Measurements from ENCODE around the gene APOBEC3A.

The APOBEC3A gene

DNA sequence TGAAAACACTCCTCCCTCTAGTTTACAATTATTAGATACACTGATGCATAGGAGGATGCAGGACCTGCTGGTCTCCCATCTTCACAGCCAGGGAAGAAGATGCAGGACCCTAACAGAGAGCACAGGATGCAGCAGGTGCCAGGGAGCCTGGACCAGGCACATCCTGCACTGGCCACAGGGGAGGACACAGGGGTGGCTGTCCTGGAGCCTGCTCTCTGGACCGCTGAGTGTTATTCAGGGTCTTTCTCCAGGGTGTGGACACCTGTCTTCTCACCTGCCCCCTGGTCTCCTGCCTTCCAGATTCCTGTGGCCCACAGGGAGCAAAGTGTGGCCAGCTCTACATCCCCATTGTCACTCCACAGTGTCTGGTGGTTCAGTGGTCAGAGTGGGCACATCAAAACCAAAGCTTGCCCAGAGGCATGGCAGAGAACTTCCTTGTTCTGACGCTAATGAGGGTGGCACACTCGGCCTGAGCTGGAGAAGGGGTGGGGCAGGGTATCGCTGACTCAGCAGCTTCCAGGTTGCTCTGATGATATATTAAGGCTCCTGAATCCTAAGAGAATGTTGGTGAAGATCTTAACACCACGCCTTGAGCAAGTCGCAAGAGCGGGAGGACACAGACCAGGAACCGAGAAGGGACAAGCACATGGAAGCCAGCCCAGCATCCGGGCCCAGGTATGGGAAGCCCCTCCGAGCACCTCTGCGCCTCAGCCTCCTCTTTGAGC, at the start of gene APOBEC3A:
APOBEC3A (plus strand) TSS at position 564 of the 725 bp plus-strand sequence; CDS start at position 647, 83 bp downstream.
- ChIA-PET CTCF (no interaction called here), POLR2A (no interaction called here)
- DNase-seq (ENCODE audit: low read depth, low spot score), result no peak
- TF ChIP-seq, protein P1, sequence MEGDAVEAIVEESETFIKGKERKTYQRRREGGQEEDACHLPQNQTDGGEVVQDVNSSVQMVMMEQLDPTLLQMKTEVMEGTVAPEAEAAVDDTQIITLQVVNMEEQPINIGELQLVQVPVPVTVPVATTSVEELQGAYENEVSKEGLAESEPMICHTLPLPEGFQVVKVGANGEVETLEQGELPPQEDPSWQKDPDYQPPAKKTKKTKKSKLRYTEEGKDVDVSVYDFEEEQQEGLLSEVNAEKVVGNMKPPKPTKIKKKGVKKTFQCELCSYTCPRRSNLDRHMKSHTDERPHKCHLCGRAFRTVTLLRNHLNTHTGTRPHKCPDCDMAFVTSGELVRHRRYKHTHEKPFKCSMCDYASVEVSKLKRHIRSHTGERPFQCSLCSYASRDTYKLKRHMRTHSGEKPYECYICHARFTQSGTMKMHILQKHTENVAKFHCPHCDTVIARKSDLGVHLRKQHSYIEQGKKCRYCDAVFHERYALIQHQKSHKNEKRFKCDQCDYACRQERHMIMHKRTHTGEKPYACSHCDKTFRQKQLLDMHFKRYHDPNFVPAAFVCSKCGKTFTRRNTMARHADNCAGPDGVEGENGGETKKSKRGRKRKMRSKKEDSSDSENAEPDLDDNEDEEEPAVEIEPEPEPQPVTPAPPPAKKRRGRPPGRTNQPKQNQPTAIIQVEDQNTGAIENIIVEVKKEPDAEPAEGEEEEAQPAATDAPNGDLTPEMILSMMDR (IDR thresholded peaks at IDR 0.05; ENCODE audit: insufficient read depth, low read length, missing control alignments), result no peak
- H3K4me3 ChIP-seq (ENCODE audit: low read depth, low read length), result no peak within 1 kb of the TSS

DNA sequence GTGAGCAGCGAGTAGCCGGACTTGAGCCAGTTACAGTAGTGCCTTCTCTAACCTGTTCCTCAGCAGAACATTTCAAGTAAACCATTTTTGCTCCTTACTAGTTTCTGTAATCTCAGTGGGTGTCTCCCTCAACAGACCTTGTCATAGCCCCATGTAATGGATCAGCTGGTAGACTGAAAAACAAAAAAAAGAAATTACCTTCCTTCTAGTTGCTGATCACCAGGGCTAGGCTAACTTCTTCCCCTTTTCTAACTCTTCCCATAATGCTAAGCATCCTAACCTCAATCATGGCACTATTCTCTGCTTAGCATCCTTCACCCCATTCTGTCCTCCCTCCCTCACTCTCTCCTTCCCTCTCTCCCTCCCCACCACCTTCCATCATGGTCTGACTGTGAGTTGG, 49.6 kb upstream of the APOBEC3A start:
- POLR2A ChIA-PET, result no interaction called here
- no peak for DNase-seq (ENCODE audit: low read depth, low spot score)
- CTCF ChIA-PET, result no interaction called here
- TF ChIP-seq, protein P1 (IDR thresholded peaks at IDR 0.05; ENCODE audit: insufficient read depth, low read length, missing control alignments), result no peak
- no peak overlapping the region for H3K4me3 ChIP-seq (ENCODE audit: low read depth, low read length)

DNA sequence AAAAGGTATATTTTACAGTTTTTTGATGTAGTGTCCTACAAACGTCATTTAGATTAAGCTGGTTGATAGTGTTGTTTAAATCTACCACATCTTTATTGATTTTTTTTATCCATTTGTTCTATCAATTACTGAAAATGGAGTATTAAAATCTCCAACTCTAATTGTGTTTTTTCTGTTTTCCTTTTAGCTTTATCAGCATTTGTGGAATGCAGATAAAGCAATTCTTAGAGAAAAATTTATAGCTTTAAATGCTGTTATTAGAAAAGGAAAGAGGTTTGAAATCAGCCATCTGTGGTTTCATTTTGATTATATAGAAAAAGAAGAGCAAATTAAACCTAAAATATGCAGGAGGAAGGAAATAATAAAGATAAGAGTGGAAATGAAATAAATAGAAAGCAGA, 46.0 kb upstream of the APOBEC3A start:
- POLR2A ChIA-PET, result no interaction called here
- CTCF ChIA-PET, result interaction anchor here (0.7 to 1.0 kb wide), 2 partner anchors 12 to 15 kb away, joined by 3 read pairs; no protein-coding TSS in a partner anchor

DNA sequence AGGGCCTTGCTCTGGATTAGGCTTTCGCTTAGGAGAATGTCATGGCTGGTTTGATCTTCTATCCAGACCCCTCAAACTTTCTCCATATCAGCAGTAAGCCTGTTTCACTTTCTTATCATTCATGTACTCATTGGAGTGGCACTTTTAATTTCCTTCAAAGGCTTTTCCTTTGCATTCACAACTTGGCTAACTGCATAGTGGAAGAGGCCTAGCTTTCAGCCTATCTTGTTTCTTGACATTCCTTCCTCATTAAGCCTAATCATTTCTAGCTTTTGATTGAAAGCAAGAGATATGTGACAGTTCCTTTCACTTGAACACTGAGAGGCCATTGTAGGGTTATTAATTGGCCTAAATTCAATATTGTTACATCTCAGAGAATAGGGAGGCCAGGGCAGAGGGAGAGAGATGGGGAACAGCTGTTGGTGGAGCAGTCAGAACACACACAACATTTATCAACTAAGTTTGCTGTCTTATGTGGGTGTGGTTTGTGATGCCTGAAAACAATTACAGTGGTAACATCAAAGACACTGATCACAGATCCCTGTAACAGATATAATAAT, 37.7 kb upstream of the APOBEC3A start:
- ChIA-PET POLR2A (no interaction called here), CTCF (interaction anchor here (1.3 kb wide), 1 partner anchor 50 kb away, joined by 4 read pairs; no protein-coding TSS in a partner anchor)
- H3K4me3 ChIP-seq (ENCODE audit: low read depth, low read length), result no peak overlapping the region
- TF ChIP-seq, protein P1 (IDR thresholded peaks at IDR 0.05; ENCODE audit: insufficient read depth, low read length, missing control alignments), result no peak
- no peak for DNase-seq (ENCODE audit: low read depth, low spot score)

More for the DNA sequence above, 46.0 kb upstream of the APOBEC3A start:
- TF ChIP-seq, protein P1 (IDR thresholded peaks at IDR 0.05; ENCODE audit: insufficient read depth, low read length, missing control alignments), result no peak
- DNase-seq (ENCODE audit: low read depth, low spot score), result no peak
- no peak overlapping the region for H3K4me3 ChIP-seq (ENCODE audit: low read depth, low read length)

DNA sequence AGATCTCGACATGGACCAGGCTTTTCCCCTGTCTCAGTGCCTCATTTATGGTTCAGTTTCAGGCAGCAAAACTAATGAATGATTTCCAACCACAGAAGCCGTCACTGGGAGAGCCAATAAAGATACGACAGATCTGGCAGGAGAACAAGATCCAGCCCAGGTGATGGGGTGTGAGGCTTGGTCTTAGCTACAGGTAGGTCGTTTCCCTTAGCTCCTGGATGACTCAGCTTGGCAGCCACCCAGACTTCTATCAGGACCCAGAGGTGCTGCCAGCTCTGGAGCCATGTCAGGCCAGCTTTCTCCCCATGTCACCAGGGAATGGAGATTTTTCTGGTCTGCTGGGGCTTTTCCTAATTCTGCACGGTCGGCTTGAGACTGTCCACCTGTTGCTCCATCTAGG, 36.3 kb upstream of the APOBEC3A start:
- ChIA-PET CTCF (interaction anchor here (0.9 to 1.1 kb wide), 2 partner anchors 24 to 51 kb away, joined by 3 read pairs; no protein-coding TSS in a partner anchor), POLR2A (no interaction called here)
- H3K4me3 ChIP-seq (ENCODE audit: low read depth, low read length), result no peak overlapping the region
- TF ChIP-seq, protein P1 (IDR thresholded peaks at IDR 0.05; ENCODE audit: insufficient read depth, low read length, missing control alignments), result no peak
- no peak for DNase-seq (ENCODE audit: low read depth, low spot score)

DNA sequence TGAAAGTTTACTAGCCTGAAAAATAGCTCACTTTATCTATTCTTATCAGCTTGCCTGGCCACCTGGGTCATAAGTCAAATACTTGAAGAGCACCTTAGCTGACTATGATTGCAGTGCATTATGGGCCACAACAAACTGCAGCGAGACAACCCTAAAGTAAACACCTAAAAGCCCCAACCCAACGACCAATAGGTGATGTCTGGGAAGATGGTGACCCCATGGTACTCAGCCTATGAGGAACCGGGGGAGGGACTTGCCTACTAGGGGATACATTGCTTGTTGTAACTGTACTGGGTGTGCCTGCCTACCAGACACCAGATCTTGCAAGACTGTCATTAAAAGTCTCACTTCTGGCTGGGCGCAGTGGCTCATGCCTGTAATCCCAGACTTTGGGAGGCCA, 35.6 kb upstream of the APOBEC3A start:
- ChIA-PET POLR2A (no interaction called here), CTCF (no interaction called here)
- DNase-seq (ENCODE audit: low read depth, low spot score), result no peak
- TF ChIP-seq, protein P1 (IDR thresholded peaks at IDR 0.05; ENCODE audit: insufficient read depth, low read length, missing control alignments), result no peak
- no peak overlapping the region for H3K4me3 ChIP-seq (ENCODE audit: low read depth, low read length)

Data from AG04449 (cell line).